PFSK-1 (cell line): ENCODE results near the gene ATOH8.

Source experiments
- FOXP2 ChIP-seq: optimal IDR thresholded peaks from 2 replicates; pipeline ENCODE3; 2011; ENCODE audit warnings: borderline replicate concordance, control low read depth, inconsistent platforms; ENCODE audit not compliant: insufficient read depth; ENCODE audit errors: extremely low read length, extremely low read depth
- POLR2AphosphoS5 ChIP-seq: IDR thresholded peaks from 2 replicates; pipeline ENCODE4 v1.6.1; 2012; ENCODE audit warnings: low read depth, mild to moderate bottlenecking, control low read depth, low read length, moderate library complexity
- SIN3A ChIP-seq: IDR thresholded peaks from 2 replicates; pipeline ENCODE4 v1.6.1; 2012; ENCODE audit warnings: mild to moderate bottlenecking, low read length, moderate library complexity, borderline replicate concordance; ENCODE audit not compliant: insufficient read depth
- TAF1 ChIP-seq: IDR thresholded peaks from 2 replicates; pipeline ENCODE4 v1.6.1; 2012; ENCODE audit warnings: low read length, control low read depth, borderline replicate concordance; ENCODE audit not compliant: insufficient read depth
- TF ChIP-seq, protein P1 (sequence below), 2 experiments: IDR thresholded peaks; 2 replicates each; pipeline versions ENCODE4 v1.6.1 to v1.8.0; 2011 to 2012; ENCODE audit warnings: low read depth in 2 of 2, low read length in 2 of 2, control low read depth in 1 of 2, inconsistent platforms in 1 of 2, mild to moderate bottlenecking in 1 of 2, moderate library complexity in 1 of 2; ENCODE audit not compliant: insufficient read depth in 1 of 2

DNA sequence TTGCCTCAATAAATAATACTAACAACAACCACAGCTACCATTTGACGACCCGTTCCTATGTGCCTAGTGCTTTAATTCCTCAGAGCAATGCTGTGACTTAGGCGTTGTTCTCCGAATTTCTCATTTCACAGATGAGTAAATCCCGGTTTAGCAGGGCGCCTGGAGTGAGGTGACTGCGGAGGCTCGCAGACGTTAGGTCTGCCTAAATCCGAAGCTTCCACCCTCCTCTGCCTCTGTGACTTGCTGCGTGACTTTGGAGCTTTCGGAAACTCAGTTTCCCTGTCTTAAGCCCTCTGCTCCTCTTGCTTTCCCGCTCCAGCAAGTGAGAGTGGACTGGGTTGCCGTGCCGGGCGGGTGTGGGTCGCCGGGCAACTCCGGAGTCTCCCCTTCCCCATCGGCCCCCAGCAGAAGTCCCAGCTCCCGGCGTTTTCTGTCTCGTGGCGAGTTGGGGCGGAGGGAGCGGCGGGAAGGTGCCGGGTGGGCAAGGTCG is 711 bp upstream of the ATOH8 start:
- TF ChIP-seq, protein P1, sequence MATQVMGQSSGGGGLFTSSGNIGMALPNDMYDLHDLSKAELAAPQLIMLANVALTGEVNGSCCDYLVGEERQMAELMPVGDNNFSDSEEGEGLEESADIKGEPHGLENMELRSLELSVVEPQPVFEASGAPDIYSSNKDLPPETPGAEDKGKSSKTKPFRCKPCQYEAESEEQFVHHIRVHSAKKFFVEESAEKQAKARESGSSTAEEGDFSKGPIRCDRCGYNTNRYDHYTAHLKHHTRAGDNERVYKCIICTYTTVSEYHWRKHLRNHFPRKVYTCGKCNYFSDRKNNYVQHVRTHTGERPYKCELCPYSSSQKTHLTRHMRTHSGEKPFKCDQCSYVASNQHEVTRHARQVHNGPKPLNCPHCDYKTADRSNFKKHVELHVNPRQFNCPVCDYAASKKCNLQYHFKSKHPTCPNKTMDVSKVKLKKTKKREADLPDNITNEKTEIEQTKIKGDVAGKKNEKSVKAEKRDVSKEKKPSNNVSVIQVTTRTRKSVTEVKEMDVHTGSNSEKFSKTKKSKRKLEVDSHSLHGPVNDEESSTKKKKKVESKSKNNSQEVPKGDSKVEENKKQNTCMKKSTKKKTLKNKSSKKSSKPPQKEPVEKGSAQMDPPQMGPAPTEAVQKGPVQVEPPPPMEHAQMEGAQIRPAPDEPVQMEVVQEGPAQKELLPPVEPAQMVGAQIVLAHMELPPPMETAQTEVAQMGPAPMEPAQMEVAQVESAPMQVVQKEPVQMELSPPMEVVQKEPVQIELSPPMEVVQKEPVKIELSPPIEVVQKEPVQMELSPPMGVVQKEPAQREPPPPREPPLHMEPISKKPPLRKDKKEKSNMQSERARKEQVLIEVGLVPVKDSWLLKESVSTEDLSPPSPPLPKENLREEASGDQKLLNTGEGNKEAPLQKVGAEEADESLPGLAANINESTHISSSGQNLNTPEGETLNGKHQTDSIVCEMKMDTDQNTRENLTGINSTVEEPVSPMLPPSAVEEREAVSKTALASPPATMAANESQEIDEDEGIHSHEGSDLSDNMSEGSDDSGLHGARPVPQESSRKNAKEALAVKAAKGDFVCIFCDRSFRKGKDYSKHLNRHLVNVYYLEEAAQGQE (IDR thresholded peaks at IDR 0.05; ENCODE audit: insufficient read depth in 1 of 2, low read depth in 2 of 2, low read length in 2 of 2), result no peak
- TF ChIP-seq POLR2AphosphoS5 (no peak), SIN3A (no peak), TAF1 (no peak), FOXP2 (no peak)
